ENCODE measurements around the gene C16orf78.

DNA sequence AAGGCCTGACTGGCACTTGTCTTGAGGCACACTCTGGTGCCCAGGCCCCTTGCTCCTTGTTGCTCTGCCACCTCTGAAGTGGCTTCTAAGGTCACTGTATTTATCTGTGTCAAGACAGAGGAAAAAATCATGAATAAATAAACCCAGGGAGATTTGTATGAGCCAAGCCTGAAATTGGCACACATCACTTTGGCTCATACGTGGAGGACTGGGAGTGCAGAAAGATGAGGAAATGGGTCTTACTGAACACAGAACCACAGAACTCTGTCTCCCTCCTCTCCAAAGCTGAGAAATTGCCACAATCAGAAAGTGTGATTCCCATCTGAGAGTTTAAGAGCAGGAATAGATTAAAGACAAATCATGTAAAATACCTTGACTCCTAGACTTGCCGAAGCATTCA, 27.1 kb upstream of the C16orf78 start:
- no peak for TF ChIP-seq POLR2A (IDR thresholded peaks at IDR 0.05)
- TF ChIP-seq, protein P1, sequence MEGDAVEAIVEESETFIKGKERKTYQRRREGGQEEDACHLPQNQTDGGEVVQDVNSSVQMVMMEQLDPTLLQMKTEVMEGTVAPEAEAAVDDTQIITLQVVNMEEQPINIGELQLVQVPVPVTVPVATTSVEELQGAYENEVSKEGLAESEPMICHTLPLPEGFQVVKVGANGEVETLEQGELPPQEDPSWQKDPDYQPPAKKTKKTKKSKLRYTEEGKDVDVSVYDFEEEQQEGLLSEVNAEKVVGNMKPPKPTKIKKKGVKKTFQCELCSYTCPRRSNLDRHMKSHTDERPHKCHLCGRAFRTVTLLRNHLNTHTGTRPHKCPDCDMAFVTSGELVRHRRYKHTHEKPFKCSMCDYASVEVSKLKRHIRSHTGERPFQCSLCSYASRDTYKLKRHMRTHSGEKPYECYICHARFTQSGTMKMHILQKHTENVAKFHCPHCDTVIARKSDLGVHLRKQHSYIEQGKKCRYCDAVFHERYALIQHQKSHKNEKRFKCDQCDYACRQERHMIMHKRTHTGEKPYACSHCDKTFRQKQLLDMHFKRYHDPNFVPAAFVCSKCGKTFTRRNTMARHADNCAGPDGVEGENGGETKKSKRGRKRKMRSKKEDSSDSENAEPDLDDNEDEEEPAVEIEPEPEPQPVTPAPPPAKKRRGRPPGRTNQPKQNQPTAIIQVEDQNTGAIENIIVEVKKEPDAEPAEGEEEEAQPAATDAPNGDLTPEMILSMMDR (IDR thresholded peaks at IDR 0.05) = no peak
